Effector CD4-positive, alpha-beta T cell (primary cell): ENCODE results near the gene PRKCE.

Experiments used
- DNase-seq: peaks from one replicate; pipeline ENCODE4 v3.0.0-alpha.2; 2020

Gene PRKCE

GRCh38 chr2:45729753-45730512, 78.5 kb downstream of the PRKCE start:
- no peak for DNase-seq

- no peak for DNase-seq
Observed at GRCh38 chr2:45731141-45731540, 79.7 kb downstream of the PRKCE start.

GRCh38 chr2:45732436-45732835, 81.0 kb downstream of the PRKCE start:
- no peak for DNase-seq

GRCh38 chr2:45732946-45733345, 81.5 kb downstream of the PRKCE start:
- no peak for DNase-seq

GRCh38 chr2:45734336-45734735, 82.9 kb downstream of the PRKCE start:
- no peak for DNase-seq

GRCh38 chr2:45734952-45735351, 83.5 kb downstream of the PRKCE start:
- no peak for DNase-seq

GRCh38 chr2:45736757-45737704, 85.6 kb downstream of the PRKCE start:
- DNase-seq = no peak

GRCh38 chr2:45739796-45740485, 88.5 kb downstream of the PRKCE start:
- no peak for DNase-seq

- DNase-seq = no peak
Observed at GRCh38 chr2:45741161-45741850, 89.8 kb downstream of the PRKCE start.

GRCh38 chr2:45743531-45744396, 92.3 kb downstream of the PRKCE start:
- no peak for DNase-seq

- DNase-seq = no peak
Observed at GRCh38 chr2:45745231-45745630, 93.8 kb downstream of the PRKCE start.

GRCh38 chr2:45746888-45747287, 95.4 kb downstream of the PRKCE start:
- DNase-seq = no peak

GRCh38 chr2:45747363-45747762, 95.9 kb downstream of the PRKCE start:
- no peak for DNase-seq

- DNase-seq = no peak
Observed at GRCh38 chr2:45748239-45748638, 96.8 kb downstream of the PRKCE start.

- no peak for DNase-seq
Observed at GRCh38 chr2:45750001-45750400, 98.5 kb downstream of the PRKCE start.

- no peak for DNase-seq
Observed at GRCh38 chr2:45750484-45750883, 99.0 kb downstream of the PRKCE start.

- DNase-seq = no peak
Observed at GRCh38 chr2:45753381-45753780, 101.9 kb downstream of the PRKCE start.

GRCh38 chr2:45754131-45755010, 102.9 kb downstream of the PRKCE start:
- no peak for DNase-seq

GRCh38 chr2:45755585-45756335, 104.3 kb downstream of the PRKCE start:
- DNase-seq = no peak

GRCh38 chr2:45758018-45758417, 106.5 kb downstream of the PRKCE start:
- no peak for DNase-seq
